GM18909 (cell line): ENCODE measurements around the gene GLRX2.

Experiments
- ATAC-seq: cut with Tn5 transposase; IDR thresholded peaks from one replicate; pipeline ENCODE4 v1.9.1; 2021; ENCODE audit warnings: mild to moderate bottlenecking; ENCODE audit not compliant: unreplicated experiment, poor library complexity

Gene GLRX2

GRCh38 chr1:193113258-193113991, 8.2 kb upstream of the GLRX2 start:
- no peak for ATAC-seq

DNA sequence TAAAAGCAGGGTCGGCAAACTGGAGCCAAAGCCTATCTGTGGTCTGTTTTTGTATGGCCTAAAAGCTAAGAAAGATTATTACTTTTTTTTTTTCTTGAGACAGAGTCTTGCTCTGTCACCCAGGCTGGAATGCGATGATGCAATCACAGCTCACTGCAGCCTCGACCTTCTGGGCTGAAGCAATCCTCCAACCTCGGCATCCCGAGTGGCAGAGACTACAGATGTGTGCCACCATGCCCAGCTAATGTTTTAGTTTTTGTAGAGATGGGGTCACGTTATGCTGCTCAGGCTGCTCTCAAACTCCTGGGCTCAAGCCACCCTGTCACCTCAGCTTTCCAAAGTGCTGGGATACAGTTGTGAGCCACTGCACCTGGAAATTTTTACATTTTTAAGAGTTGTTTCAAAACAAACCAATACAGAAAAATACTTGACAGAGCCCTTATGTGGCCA, 6.5 kb upstream of the GLRX2 start:
- no peak for ATAC-seq

- no peak for ATAC-seq
These were observed 5.7 kb upstream of the GLRX2 start for GRCh38 chr1:193110864-193111263.

DNA sequence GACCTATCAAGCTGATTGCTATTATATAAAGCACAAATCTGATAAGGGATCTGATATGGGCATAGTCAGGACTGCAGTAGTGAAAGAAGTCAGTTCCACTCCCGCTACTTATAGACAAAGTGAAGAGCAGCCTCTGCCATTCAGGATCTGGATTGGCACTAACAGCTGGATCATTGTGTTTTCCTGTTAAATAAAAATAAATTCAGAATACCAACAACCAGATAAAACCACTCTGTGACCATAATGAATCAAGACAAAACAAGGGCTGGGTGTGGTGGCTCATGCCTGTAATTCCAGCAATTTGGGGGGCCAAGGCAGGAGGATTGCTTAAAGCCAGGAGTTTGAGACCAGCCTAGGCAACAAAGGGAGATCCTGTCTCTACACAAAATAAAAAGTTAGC, 5.0 kb upstream of the GLRX2 start:
- ATAC-seq, result no peak

GRCh38 chr1:193109619-193110018, 4.4 kb upstream of the GLRX2 start:
- no peak for ATAC-seq

DNA sequence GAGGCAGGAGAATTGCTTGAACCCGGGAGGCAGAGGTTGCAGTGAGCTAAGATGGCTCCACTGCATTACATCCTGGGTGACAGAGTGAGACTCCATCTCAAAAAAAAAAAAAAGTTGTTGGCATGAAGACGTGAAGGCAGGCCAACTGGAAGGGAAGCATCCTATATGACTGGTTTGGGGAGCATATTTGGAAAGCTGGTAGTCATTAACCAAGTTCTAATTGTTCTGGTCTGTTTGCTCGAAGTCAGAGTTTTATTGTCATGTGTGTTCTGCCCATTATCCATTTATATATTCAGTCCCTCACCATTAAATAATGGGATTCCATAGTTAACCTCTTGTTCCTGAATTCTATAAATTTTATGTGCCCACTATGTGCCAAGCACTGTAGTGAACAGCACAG, 3.3 kb upstream of the GLRX2 start:
- ATAC-seq, result no peak

- no peak for ATAC-seq
These were observed 585 bp upstream of the GLRX2 start for GRCh38 chr1:193105821-193106177.

- ATAC-seq, result peak; percentile 38
These were observed 710 bp downstream of the GLRX2 start for GRCh38 chr1:193104502-193104906.

DNA sequence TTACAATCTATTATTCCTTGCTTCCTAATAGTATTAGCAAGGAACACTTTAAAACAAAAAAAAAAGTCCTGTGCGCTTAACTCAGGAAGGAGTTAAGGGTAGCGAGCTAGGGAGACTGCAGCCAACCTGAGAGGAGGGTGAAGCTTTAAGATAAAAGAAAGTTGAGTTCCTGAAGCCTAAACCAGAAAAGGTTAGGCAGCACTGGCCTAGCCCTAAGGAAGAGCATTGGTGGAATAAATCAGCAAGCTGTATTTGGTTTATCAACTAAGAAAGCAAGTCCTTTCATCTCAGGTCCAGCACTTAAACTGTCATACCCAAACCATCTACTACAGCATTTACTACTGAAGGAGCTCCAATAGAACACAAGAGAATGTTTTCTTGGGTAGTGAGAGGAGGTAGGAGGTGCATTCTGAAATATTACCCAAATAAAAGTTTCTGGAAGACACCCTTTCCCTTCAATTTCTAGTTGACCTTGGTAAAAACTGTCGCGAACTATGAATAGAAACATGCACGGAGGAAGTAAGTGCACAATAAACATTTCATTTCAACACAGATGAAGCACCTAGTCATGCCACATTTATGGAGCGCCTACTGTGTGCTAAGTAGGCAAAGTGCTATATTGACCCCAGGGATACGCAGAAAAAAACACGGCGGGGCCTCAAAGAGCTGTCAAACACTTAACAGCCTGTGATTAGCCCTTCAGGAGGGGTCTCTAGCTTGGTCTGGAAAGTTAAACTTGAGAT, 1.3 kb downstream of the GLRX2 start:
- no peak for ATAC-seq

GRCh38 chr1:193102662-193103061, 2.6 kb downstream of the GLRX2 start:
- ATAC-seq, result no peak

DNA sequence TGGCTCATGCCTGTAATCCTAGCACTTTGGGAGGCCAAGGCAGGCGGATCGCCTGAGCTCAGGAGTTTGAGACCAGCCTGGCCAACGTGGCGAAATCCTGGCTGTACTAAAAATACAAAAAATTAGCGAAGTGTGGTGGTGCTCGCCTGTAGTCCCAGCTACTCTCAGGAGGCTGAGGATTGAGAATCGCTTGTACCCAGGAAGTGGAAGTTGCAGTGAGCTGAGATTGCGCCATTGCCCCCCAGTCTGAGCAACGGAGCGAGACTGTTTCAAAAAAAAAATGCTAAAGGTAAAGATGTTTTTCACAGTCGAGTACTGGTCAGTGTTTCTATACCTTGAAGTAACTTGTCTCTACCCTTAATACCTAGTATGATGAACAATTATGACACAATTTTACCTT, 11.1 kb downstream of the GLRX2 start:
- no peak for ATAC-seq

- no peak for ATAC-seq
These were observed 14.3 kb downstream of the GLRX2 start for GRCh38 chr1:193090865-193091264.

- ATAC-seq, result no peak
These were observed 17.3 kb downstream of the GLRX2 start for GRCh38 chr1:193087893-193088292.

GRCh38 chr1:193086342-193086741, 18.9 kb downstream of the GLRX2 start:
- no peak for ATAC-seq

DNA sequence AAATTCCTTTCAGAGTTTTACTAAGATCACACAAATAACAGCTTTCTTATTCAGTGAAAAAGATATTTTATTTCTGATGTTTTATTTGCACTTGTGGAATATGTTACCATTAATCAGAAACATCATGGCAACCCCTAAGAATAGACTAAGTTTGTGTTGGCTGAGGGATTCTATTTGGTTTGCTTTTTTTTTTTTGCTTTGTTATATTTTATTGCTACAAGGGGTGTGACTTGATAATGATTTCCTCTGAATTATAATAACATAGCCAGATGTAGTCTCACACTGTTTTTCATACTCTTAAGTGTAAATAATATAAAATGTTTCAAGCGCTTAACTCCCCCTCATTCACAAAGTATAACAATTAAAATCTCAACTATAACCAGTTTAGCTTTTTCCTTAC, 20.0 kb downstream of the GLRX2 start:
- ATAC-seq, result no peak

GRCh38 chr1:193083365-193084088, 21.7 kb downstream of the GLRX2 start:
- ATAC-seq, result peak; percentile 93

DNA sequence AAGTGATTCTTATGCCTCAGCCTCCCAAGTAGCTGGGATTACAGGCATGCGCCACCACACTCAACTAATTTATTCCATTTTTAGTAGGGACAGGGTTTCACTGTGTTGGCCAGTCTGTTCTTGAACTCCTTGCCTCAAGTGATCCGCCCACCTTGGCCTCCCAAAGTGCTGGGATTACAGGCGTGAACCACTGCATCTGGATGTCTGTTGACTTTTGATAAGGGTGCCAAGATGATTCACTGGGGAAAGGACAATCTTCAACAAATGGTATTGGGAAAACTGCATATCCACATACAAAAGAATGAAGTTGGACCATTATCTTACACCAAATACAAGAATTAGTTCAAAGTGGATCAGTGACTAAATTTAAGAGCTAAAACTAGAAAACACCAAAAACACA, 26.0 kb downstream of the GLRX2 start:
- ATAC-seq, result no peak

GRCh38 chr1:193077991-193078390, 27.2 kb downstream of the GLRX2 start:
- ATAC-seq, result no peak

- ATAC-seq, result no peak
These were observed 34.3 kb downstream of the GLRX2 start for GRCh38 chr1:193070942-193071341.

DNA sequence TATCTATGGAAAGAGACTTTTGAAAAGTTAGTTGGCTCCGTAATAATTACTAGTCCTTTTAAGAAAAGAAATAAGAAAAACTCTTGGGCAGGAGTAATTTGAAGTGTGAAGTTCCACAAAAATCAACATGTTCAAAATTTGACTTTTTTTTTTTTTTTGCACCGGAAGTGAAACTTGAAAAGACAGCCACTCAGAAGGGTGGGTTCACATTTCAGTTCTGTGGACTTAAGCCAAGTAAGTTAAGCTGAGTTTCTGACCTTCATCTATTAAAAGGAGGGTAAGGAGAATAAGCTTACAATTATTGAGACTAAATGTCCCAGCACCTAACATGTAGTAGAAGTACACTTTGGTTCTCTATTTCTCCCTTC, 34.8 kb downstream of the GLRX2 start:
- ATAC-seq, result peak; percentile 52

DNA sequence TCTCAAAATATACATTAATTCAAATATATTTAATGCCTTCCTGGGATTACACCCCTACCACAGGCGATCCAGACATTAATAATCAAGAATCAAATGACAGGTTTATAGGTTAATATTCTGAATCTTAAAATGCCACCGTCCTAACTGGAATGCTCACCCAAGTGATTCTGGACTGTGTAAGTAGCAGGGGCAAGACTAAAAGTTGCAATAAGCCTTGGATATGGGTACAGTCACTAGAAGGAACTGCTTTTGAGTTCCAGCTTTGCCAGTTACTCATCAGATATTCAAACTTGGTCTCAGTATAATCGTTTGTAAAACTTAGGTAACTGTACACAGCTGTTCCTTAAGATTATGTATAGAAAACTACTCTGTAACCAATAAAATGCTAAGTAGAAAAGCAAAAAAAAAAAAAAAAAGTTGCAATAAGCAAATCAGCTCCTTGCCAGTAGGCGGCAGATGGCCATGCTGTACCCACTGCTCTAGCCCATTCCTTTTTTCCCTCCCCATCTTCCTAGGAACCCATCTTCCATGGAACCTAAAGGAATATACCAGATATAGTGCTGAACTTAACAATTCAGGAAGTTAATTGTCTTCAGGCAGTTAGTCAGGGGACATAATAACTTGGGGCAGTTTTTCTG, 35.3 kb downstream of the GLRX2 start:
- no peak for ATAC-seq
